ENCODE measurements around the gene TRIO.

Gene TRIO

GRCh38 chr5:14507156-14507941 lies 364.2 kb downstream of the TRIO start:
- no peak for DNase-seq (ENCODE audit: low read depth in 2 of 2)

- no peak for DNase-seq (ENCODE audit: low read depth in 2 of 2)
Measured at GRCh38 chr5:14508046-14508445, 364.9 kb downstream of the TRIO start.

- DNase-seq (ENCODE audit: low read depth in 2 of 2): no peak
Measured at GRCh38 chr5:14509556-14509955, 366.4 kb downstream of the TRIO start.

- DNase-seq (ENCODE audit: low read depth in 2 of 2): no peak
Measured at GRCh38 chr5:14510156-14510734, 367.1 kb downstream of the TRIO start.

- DNase-seq (ENCODE audit: low read depth in 2 of 2): no peak
Measured at GRCh38 chr5:14510880-14511279, 367.7 kb downstream of the TRIO start.

- no peak for DNase-seq (ENCODE audit: low read depth in 2 of 2)
Measured at GRCh38 chr5:14512574-14512973, 369.4 kb downstream of the TRIO start.

- DNase-seq (ENCODE audit: low read depth in 2 of 2): no peak
Measured at GRCh38 chr5:14513266-14513665, 370.1 kb downstream of the TRIO start.

GRCh38 chr5:14516901-14517300 lies 373.8 kb downstream of the TRIO start:
- DNase-seq (ENCODE audit: low read depth in 2 of 2): no peak

- DNase-seq (ENCODE audit: low read depth in 2 of 2): no peak
Measured at GRCh38 chr5:14518638-14519037, 375.5 kb downstream of the TRIO start.

- no peak for DNase-seq (ENCODE audit: low read depth in 2 of 2)
Measured at GRCh38 chr5:14521748-14522147, 378.6 kb downstream of the TRIO start.

- DNase-seq (ENCODE audit: low read depth in 2 of 2): no peak
Measured at GRCh38 chr5:14522721-14523120, 379.6 kb downstream of the TRIO start.

- no peak for DNase-seq (ENCODE audit: low read depth in 2 of 2)
Measured at GRCh38 chr5:14523243-14524034, 380.3 kb downstream of the TRIO start.

- DNase-seq (ENCODE audit: low read depth in 2 of 2): no peak
Measured at GRCh38 chr5:14525397-14525796, 382.3 kb downstream of the TRIO start.

- no peak for DNase-seq (ENCODE audit: low read depth in 2 of 2)
Measured at GRCh38 chr5:14526493-14526892, 383.4 kb downstream of the TRIO start.

GRCh38 chr5:14528115-14528514 lies 385.0 kb downstream of the TRIO start:
- DNase-seq (ENCODE audit: low read depth in 2 of 2): no peak

- no peak for DNase-seq (ENCODE audit: low read depth in 2 of 2)
Measured at GRCh38 chr5:14528926-14529325, 385.8 kb downstream of the TRIO start.

- no peak for DNase-seq (ENCODE audit: low read depth in 2 of 2)
Measured at GRCh38 chr5:14531668-14532067, 388.5 kb downstream of the TRIO start.

GRCh38 chr5:14532180-14532579 lies 389.0 kb downstream of the TRIO start:
- no peak for DNase-seq (ENCODE audit: low read depth in 2 of 2)

GRCh38 chr5:14534773-14535172 lies 391.6 kb downstream of the TRIO start:
- DNase-seq (ENCODE audit: low read depth in 2 of 2): no peak

GRCh38 chr5:14545308-14545707 lies 402.2 kb downstream of the TRIO start:
- DNase-seq (ENCODE audit: low read depth in 2 of 2): no peak

GRCh38 chr5:14545862-14546261 lies 402.7 kb downstream of the TRIO start:
- DNase-seq (ENCODE audit: low read depth in 2 of 2): no peak

- DNase-seq (ENCODE audit: low read depth in 2 of 2): no peak
Measured at GRCh38 chr5:14547666-14548065, 404.5 kb downstream of the TRIO start.

- no peak for DNase-seq (ENCODE audit: low read depth in 2 of 2)
Measured at GRCh38 chr5:14551211-14551610, 408.1 kb downstream of the TRIO start.

All from stimulated activated CD4-positive, alpha-beta T cell treated with anti-CD3 and anti-CD28 coated beads, Interleukin-1b, Interleukin-23, amount 100 ng/mL, for 4 hours (primary cell).